GM19351 (cell line): ENCODE data around the gene CDKL5.
"Not testable (repeated sequence)": the region's sequence is repeated elsewhere in the genome, so short reads cannot be mapped to it uniquely, and the experiment has no call there.

Experiments
- ATAC-seq: cut with Tn5 transposase; IDR thresholded peaks from one replicate; pipeline ENCODE4 v1.9.1; 2021; ENCODE audit warnings: mild to moderate bottlenecking, moderate library complexity; ENCODE audit not compliant: unreplicated experiment

Gene CDKL5

DNA sequence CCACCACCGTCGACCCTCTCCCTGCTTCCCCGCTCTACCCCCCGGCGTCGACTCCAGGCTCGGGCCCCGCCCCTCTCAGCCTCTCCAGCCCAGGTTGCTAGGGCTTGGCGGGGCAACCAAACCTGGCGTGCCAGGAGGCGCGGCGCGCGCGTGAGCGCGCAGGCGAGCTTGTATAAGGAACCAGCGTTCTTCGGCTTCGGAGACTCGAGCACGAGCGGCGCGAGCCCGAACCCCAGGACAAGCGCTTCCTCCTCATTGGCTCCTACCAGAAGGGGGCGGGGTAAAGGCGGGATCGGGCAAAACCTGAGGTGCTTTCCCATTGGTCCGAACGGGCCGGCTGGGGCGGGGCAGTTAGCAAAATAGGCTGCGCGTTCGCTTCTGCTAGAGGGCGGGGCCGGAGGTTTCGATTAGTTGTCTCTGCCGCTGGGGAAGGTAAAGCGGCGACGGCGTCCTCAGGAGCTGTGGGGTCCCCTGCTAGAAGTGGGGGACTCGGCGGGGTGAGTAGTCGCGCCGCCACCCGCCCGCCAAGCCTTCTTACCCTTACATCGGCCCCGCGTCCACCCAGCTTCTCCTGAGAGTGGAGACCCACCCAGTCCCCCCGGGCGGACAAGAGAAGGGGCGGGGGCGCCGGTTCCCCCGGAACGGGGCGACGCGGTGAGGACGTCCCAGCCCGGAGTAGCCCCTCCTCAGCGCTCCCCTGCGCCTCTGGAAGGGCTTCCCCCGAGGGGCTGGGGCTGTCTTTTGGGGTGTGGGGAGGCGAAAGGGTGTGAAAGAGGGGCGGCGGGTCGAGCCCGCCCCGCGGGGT is at the start of gene CDKL5:
Gene CDKL5 (plus strand): TSS at position 410 of the 805 bp plus-strand sequence. CDS start 81,489 bp downstream, outside the sequence.
- ATAC-seq = peak; percentile 86

DNA sequence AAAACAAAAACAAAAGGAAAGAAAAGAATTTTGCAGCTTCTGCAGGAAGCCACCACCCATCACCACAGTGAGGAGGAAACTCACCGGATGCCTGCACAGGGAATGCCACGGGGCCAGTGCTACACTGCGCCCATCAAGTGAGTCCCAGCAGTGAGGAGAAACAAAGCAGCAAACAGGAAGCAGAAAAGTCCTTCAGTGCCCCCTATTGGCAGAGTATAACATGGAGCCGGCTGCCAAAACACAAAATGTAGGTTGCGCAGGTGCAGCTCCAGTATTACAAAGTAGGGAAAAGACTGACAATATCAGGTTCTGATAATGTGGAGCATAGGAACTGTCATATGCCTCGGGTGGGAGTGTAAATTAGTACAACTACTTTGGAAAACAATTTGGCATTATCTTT is 47.6 kb upstream of the CDKL5 start:
- ATAC-seq = peak; percentile 65

DNA sequence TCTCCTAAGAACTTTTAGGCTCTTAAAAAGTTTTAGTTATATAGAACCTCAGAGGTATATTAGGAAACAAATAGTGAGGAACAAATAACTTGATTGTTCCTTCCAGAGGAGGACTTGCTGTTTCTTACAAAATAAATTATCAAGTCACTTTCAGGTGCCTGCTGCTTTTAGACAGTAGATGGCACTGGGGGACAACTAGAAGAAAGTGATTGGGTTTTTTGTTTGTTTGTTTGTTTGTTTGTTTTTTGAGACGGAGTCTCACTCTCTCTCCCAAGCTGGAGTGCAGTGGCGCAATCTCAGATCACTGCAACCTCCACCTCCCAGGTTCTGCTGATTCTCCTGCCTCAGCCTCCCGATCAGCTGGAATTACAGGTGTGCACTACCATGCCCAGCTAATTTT is 35.4 kb upstream of the CDKL5 start:
- ATAC-seq = no peak

DNA sequence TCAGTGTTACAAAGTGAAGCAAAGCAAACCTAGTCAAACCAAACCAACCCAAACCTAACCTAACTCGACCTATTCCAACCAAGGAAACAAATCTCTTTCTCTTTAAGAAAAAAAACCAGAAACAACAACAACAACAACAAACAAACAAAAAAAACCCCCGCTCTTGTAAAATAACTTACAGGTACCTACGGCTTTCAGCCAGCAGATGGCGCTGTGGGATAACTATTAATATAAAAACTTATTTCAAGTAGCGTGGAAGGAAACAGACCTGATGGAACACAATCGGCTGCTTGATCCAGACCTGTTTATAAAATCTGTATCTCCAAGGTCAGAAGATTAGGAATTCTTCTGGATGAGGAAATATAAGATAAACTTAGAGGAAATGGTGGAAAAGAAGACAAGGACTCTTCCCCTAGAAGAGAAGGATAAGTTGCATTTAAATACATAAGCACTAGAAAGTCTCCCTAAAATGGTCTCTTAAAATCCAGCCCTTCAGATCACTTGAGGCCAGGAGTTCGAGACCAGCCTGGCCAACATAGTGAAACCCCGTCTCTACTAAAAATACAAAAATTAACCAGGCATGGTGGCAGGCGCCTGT is 34.4 kb upstream of the CDKL5 start:
- ATAC-seq = peak; percentile 58

DNA sequence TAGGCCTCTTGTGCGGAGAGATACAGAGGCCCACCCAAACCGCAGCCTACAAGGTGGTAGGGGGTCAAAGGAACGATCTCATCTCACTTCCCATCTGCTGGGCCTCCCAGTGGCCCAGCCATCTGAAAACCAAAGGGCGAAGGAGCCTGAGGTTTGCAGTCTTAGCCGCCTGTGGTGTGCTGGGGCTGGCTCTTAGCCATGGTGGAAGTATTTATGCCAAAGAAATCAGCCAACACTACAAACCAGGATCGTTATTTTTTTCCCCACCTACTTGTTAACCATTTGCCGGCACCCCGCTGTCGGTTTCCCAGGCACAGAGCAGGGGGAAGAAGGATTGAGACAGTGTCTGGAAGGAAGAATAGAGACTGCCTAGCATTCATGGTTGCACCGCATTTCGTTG is 30.9 kb upstream of the CDKL5 start:
- no peak for ATAC-seq

DNA sequence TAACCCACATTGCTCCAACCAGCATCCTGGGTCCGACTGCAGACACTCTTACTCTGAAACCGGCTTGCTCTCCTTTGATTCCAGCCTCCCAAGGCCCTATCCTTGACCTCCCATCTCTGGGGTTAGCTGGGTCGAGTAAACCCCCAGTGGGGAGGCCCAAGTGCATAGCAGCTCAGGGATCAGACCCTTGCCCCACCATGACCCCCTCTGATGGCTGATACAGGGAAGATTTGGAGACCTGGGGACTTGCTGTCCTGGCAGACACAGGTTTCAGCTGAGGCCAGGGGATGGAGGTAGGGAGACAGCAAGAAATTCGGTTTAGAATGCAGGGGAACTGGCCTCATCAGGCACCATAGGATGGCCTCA is 23.6 kb upstream of the CDKL5 start:
- no peak for ATAC-seq

DNA sequence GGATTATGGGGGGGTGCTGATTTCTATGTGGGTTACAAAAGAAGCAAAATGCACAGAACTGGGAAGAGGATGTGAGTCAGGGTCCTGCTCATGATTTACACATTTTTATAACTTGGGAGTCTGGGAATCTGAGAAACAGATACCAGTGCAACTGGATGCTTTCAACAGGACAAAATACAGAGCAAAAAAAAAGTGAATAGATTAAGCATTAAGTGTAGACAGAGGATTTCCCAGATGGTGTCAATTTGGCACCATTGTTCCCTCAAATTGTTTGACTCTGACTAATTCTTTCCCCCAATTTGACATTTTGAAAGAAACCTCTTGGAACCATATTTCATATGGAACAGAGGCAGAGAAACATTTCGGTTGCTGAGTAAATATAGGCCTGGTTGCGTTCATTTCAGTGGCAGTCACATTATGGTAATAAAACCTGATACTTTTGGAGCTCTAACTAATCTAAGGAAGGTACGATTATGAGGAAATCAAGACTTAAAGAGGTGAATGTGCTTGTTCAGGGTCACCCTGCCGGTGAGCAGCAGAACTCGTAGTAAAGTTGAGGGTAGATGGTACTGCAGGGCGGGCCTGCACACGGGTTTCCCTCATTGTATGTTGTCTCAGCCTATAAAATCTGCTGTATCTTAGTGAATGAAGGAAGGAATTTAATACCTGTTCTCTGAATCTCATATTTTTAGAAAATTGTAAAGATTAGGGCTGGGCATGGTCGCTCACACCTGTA is 18.7 kb upstream of the CDKL5 start:
- no peak for ATAC-seq

DNA sequence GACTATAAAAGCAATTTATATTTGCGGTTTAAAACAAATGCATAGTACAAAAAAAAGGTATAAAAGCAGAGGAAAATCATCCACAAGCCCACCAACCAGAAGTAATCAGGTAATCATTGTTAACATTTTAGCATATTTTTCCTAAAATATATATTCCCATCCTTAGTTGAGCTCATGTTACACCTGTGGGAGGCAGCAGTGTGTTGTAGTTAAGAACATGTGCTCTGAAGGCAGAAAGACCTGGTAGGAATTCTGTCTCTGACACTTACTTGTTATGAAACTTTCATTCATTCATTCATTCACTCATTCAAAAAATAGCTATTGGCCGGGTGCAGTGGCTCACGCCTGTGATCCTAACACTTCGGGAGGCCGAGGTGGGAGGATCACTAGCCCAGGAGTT is 15.4 kb upstream of the CDKL5 start:
- ATAC-seq = no peak

DNA sequence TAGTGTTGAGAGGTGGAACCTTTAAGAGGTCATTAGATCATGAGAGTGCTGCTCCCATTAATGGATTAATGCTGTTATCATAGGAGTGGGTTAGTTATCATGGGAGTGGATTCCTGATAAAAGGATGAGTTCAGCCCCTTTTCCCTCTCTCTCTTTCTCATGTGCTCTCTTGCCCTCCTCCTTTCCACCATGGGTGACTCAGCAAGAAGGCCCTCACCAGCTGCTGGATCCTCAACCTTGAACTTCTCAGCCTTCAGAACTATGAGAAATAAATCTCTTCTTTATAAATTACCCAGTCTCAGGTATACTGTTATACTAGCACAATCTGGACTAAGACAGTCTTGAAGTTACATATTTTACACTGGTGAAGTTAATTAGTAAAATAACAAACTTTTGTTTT is 10.0 kb upstream of the CDKL5 start:
- ATAC-seq = no peak

DNA sequence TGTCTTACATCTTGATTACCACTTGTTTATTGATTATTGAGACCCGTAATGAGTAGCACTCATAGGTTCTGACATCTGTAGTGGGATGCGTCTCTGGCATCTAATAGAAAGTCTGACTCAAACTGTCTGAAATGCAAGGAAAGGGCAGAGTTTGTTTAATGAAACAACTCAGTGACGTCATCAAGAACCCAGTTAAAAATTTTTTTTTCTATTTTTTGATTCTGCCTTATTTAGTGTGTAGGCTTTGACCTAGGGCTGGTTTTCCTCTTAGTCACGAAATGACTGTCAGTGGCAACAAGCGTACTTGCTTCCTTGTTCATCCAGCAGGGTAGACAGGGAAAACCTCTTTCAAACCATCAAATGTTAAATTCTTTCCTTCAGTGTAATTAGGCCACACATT is 3.1 kb upstream of the CDKL5 start:
- ATAC-seq = no peak

DNA sequence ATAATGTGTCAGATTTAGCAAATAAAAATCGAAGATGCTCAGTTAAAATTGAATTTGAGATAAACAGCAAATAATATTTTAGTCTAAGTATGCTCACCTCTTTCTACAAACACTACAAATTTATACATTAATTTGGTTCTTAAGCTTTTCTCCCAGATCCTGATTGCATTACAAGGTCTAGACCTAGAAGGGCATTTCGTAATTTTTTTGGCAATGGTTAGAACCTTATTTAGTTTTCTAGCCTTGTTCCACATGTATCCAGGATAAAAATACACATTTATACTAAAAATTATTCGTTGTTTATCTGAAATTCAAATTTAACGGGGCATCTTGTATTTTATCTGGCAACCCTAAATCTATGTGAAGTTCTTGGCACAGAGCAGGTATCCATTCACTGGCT is 2.5 kb upstream of the CDKL5 start:
- ATAC-seq = no peak

DNA sequence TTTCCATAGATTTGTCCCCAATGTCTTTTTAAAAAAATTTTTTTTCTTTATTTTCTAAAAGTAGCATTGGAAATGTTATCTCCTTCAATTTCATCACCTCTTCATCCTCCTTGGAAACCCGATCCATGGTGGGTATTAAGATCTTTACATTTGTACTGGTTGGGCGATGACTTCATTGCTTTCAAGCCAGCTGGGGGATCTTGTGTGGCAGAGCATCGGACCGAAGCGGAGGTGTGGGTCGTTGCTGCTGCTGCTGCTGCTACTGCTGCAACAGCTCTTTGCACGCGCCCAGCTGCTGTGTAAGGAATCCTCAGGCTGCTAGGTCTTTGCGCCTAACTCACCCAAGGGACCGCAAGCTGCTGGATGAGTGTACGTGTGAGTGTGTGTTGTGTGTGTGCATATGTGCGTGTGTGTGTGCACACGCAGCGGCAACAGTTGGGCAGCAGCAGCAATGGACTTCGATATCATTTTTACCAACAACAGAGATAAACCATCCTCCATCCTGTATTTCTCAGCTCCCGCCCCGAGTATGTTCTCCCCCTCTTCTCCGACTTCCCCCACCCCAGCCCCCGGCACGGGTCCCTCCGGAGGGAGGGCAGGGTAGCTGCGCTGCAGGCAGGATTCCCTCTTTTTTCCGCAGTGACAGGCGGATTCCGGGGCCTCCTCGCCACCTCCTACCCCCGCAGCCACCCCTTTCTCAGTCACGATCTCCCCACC is 768 bp upstream of the CDKL5 start:
- ATAC-seq = peak; percentile 22

DNA sequence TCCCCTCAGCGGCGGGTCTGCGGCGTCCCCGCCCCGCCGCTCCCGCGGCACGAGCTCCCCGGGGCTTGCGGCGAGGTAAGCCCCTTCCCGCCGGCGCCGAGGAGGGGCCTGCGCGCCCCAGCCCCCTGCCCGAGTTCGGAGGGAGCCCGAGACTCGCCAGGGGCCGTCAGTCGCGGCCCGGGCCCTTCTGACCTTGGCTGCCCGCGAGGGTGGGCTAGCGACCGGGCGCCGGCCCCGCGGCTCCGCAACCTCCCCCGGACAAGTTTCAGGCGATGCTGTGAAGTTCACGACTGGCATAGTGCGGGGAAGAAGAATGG is 554 bp downstream of the CDKL5 start:
- peak; percentile 7 for ATAC-seq

DNA sequence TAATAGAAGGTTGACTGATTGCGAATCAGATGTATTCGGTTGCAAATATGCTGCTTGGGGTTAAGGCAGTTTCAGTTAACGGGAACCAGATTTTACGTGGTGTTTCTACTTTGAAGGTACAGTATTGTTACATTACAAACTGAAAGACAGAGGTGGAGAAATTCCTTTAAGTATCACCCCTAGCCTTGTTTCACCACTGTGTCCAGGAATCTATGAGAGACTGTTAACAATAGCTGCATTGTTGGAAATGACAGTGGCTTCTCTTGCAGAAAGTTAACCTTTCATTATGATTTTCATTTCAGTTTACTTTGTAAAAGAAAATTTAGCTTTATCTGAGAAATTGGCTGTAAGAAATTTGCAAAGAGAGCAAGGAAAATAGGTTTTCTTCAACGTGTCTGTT is 2.6 kb downstream of the CDKL5 start:
- ATAC-seq = no peak

DNA sequence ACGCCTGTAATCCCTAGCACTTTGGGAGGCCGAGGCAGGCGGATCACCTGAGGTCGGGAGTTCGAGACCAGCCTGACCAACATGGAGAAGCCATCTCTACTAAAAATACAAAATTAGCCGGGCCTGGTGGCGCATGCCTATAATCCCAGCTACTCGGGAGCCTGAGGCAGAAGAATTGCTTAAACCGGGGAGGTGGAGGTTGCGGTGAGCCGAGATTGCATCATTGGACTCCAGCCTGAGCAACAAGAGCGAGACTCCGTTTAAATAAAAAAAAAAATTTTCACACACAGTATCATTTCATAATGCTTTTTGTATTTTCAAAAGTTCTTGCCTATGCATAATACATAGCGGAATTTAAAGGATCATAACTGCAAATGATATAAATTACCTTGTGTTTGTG is 7.9 kb downstream of the CDKL5 start:
- not testable (repeated sequence) for ATAC-seq

DNA sequence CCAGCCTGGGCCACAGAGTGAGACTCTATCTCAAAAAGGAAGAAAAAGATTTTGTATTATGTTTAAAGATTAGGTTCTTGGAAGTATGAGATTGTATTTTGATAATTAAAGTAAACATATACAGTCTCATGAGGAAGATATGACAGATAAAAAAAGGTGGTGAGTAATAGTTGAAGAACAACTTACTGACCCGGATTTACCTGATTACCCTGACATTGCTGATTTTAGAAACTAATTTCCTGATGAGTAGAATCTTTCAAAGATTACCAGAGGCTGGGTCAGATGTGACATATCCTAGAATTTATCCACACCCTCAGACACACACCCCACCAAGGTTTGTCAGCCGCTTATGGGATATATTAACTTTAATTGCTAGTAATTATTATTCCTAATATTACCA is 9.5 kb downstream of the CDKL5 start:
- ATAC-seq = no peak

DNA sequence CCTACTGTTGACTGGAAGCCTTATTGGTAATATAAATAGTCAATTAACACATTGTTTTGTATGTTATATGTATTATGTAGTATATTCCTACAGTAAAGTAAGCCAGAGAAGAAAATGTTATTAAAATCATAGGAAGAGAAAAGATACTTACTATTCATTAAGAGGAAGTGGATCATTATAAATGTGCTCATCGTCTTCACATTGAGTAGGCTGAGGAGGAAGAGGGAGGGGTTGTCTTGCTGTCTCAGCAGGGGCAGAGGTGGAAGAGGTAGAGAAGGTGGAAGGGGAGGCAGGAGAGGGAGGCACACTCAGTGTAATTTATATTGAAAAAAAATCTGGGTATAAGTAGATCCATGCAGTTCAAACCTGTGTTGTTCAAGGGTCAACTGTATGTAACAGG is 10.6 kb downstream of the CDKL5 start:
- no peak for ATAC-seq

DNA sequence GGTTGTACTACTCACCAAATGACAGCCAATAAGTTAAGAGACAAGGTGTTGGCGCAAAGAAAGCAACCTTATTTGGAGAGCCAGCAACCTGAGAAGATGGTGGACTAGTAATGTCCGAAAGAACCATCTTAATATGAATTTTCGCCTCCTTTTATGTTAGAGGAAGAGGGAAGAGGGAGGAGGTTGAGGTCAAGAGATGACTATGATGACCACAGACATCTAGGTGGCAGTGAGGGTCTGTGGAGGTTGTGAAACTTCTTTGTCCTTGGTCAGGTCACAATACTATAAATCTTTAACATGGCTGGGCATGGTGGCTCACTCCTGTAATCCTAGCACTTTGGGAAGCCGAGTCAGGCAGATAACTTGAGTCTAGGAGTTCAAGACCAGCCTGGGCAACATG is 15.4 kb downstream of the CDKL5 start:
- no peak for ATAC-seq

DNA sequence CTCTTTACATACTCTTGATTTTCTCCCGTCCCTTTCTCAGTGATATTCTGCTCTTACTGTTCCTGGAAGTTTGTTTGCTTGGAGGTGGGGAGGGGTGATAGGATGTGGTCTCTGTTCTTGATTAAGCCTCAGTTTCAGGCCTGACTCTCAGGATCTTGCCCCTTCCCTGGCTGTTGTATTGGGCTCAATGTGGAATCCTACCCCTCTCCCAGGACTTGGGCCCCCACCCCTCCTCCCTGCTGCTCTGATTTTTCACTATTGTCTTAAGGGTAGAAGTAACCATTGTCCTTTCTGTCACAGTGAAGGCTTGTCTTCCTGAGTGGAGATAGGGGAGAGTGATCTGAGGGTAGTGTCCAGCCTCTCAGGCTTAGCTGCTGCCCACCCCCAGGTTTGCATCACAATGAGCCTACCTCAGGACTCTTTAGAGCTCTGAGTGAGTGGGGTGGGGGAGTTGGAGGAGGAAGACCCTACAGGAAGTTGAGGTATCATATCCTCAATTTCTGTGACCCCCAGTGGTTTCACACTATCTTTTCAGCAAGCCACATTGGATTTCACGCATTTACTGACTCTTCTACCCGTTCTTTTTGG is 16.5 kb downstream of the CDKL5 start:
- no peak for ATAC-seq

DNA sequence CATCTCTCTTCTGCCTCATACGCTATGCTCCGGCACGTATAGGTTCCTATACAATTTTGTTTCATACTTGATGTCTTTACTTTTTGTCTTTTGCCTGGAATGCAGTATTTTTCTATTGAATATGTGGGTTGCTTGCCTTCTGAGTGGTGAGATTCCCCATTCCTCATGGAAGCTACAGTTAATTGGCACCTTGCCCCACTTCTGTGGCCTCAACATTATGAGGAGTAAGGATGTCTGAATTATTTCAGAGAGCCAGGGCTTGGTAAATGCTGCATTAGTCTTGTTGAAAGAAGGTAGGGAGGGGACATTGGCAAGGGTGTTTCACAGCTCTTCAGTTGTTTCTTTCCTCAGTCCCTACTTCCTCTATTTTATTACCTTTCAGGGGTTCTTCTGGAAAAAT is 23.0 kb downstream of the CDKL5 start:
- ATAC-seq = no peak

DNA sequence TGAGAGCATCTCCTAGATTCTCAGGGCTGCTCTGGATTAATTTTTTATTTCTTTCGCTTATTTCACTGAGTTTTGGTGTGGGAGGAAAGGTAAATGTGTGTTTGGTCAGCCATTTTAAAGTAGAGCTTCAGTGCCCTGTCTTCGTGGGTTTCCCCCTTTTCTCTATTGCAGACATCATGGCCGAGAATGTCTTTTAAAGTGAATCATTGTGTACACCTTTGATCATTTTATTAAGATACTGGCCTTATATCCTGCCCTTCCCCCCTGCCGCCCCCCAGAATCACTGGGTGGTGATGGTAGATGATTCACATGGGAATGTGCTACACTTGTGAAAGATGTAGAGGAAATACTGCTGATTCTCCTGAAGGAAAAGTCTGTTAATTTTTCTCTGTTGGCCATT is 23.8 kb downstream of the CDKL5 start:
- ATAC-seq = no peak
